ENCODE measurements around the gene ZFPL1.

Gene ZFPL1

DNA sequence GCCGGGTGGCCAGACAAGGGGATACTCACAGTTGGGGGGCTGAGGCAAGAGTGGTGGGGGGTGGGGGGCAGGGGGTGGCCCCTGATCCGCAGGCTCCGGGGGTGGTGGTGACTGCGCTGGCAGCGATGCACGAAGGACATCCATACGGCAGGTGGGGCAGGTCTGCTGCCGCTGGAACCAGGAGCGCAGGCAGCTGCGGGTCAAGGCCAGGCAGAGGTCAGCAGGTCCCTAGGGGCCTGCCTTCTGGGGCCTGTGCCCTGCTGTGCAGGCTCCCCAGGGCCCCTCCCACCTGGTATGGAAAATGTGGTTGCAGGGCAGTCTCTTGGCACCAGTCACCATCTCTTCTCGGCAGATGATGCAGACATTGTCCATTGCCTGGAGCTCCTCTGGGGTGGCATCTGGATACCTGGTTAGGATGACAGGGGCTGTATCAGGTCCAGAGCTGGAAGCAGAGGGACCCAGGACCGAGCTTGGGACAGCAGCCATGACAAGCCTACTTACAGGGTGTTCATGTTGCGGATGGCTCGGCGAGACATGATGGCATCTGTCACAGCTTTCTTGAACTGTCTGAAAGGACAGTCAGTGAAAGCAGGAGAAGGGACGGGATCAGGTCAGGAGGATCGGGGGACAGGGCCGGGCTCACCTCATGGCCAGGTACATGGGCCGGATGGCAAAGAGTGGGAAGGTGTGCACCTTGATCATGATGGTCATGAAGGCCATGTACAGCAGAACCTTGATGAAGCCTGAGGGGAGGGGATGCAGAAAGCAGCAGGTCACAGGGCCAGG lies 46.8 kb downstream of the ZFPL1 start:
- no peak for DNase-seq

DNA sequence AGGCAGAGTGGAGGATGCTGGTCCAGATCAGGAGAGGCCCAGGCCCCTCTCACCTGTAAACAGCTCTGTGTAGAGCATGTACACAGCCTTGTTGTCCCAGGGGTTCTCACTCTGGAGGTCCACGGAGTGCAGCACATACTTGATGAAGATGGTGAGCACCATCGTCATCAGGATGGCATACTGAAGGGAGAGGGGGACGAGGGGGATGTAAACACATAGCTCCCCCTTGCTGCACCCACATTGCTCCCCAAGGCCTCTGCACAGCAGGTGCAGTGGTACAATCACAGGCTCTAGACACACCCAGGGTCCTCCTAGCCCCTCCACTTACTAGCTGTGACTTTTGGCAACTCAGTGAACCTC lies 47.4 kb downstream of the ZFPL1 start:
- DNase-seq = no peak

DNA sequence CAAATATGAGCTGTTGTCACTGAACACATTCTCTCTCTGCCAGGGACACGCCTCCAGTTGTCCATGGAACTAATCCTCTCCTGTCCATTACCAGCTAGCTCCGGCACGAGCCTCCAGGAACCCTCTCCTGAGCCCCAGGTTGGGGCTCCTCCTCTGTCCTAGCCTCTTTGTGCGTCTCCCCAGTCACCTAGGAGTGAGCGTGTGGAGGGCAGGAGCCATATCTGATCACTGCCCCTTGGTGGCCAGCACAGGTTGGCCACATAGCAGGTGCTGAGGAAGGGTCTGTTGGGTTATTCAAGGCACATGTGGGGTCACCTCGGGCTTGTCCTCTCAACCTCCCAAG lies 47.8 kb downstream of the ZFPL1 start:
- DNase-seq = no peak

DNA sequence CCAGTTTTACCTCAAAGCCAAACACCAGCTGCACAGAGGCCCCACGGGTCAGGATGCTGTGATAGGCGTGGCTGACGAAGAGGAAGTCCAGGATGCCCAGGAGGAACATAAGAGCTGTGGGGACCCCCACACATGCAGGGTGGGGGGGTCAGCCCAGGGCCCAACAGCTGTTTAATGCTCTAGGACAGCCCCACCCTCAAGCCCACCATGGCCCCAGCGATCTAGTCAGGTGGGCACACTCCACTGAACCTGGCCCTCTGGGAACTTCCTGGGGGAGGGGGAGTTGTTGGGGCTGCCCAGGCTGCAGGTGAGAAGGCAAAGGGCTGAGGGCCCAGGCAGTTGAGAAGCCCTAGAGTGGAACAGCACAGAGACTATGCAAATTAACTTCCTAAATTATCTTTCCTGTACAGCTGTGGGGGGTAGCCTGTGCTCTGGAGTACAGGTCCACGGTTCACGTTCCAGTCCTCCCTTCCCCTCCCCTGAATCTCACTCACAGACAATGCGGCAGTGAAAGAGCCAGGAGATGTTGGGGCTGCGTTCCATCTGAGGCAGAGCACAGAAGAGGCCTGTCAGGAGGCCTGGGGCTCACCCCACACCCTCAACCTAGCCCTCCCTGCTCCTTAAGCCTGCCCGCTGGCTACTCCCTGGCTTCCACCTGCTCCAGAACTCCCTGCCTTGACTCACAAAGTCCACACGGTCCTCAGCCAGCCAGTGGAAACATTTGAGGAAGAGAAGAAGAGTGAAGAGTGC lies 48.4 kb downstream of the ZFPL1 start:
- no peak for DNase-seq

DNA sequence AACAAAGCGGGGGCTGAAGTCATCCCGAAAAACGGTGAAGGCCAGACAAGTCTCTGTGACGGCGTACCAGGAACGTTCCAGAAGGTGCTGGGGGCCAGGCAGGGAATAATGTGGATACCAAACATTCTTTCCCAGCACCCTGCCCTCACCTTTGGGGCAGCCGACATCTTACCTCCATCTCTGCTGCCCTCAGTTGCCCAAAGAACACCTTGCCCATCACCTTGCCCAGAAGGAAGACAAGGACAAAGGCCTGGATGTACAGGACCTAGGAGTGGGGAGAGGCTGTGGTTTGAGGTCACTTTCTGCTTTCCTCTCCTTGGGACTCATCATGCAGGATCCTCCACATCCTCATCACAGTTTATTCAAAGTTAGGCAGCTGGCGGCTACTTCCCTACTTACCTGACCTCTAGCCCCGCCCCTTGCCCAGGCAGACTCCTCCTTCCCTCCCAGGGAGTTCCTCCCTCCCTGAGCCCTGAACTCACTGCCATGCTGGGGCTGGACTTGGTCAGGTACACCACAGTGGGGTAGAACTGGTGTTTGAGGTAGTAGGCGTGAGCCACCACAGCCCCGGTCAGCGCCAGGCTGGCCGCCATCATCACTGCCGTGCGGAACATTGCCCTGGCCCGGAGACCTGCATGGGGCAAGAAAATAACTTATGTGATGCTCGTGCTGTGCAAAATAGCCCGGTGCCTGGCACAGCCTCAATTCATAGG lies 49.1 kb downstream of the ZFPL1 start:
- peak; percentile 88 for DNase-seq

DNA sequence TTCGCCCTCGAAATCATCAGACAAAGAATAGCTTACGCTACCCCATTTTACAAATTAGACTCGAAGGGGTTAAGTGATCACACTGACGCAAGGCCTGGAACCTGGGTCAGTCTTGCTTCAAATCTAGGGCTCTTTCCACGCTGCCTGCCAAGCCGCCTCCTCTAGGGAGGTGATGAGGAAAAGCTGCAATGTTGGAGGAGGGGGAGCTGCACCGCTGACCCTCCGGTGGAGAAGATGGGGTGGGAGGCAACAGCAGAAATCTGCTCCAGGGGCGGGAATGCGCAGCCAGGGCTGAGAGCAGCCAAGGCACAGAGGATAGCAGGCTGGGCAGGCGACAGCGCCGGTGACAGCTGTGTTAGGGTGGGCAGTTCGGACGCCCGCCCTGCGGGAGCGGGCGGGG lies 49.7 kb downstream of the ZFPL1 start:
- no peak for DNase-seq

- DNase-seq = peak; percentile 97
Observed at GRCh38 chr11:65134240-65134951, 50.4 kb downstream of the ZFPL1 start, which contains the start of gene SYVN1. SYVN1 (minus strand) TSS chr11:65134519; CDS start chr11:65133601, 918 bp downstream.

GRCh38 chr11:65134952-65135632 lies 51.1 kb downstream of the ZFPL1 start:
- DNase-seq = peak; percentile 96

DNA sequence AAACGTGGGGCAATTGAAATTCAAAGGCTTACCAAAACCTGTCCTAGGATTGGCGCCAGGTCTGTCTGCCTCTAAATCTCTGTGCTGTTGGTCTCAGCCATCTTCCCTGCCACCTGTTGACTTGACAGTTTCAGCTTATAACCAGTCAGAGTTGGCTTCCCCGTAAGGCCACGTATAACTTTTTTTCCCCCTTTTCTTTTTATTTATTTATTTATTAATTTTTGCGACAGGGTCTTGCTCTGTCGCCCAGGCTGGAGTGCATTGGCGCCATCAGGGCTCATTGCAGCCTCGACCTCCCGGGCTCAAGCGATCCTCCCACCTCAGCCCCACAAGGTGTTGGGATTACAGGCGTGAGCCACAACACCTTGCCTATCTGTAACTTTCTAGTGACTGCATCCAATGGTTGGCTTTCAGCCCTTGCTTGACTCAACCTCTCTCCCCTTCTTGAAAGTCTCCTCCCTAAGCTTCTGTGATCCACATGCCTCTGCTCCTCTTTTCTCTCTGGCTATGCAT lies 51.7 kb downstream of the ZFPL1 start:
- peak; percentile 25 for DNase-seq

- DNase-seq = no peak
Observed at GRCh38 chr11:65136515-65137096, 52.6 kb downstream of the ZFPL1 start.
